ENCODE data around the gene CPNE1. TPM values are rescaled to one million over a fixed set of nuclear protein-coding genes. Genes with fewer than 3 reads are reported as not detected.

Gene CPNE1
- 145 and 170 TPM in 2 replicates for total RNA-seq

GRCh38 chr20:35664466-35665206 is at the start of gene CPNE1, which contains the start of gene RBM12:
TSS of gene CPNE1 (minus strand) at chr20:35664900. CDS start at chr20:35632923, 31,977 bp downstream.
TSS of gene RBM12 (minus strand) at chr20:35664900. CDS start at chr20:35655322, 9,578 bp downstream.

GRCh38 chr20:35699127-35699956 is 34.6 kb upstream of the CPNE1 start, which contains the start of the genes NFS1 and ROMO1:
TSS of gene NFS1 (minus strand) at chr20:35699352. CDS start at chr20:35699288, 64 bp downstream.
TSS of gene ROMO1 (plus strand) at chr20:35699405. CDS start at chr20:35699633, 228 bp downstream.

GRCh38 chr20:35615667-35616464 is 48.8 kb downstream of the CPNE1 start, which contains the start of gene SPAG4:
TSS of gene SPAG4 (plus strand) at chr20:35615829. CDS start at chr20:35616004, 175 bp downstream.

Other genes with a start within 250 kb of the CPNE1 start
- gene GDF5, start 226.7 kb downstream of the CPNE1 start, total RNA-seq = 1.9 and 24.2 TPM in 2 replicates
- 32.4 and 35.2 TPM in 2 replicates for gene CEP250, start 209.3 kb downstream of the CPNE1 start, total RNA-seq
- not detected in 2 replicates for gene C20orf173, start 135.2 kb downstream of the CPNE1 start, total RNA-seq
- gene ERGIC3, start 122.8 kb downstream of the CPNE1 start, total RNA-seq = 336 and 765 TPM in 2 replicates
- gene SPAG4, start 49.1 kb downstream of the CPNE1 start, total RNA-seq = 17.1 and 36.1 TPM in 2 replicates
- 29.9 and 33.2 TPM in 2 replicates for gene RBM12, start within 50 bp of the CPNE1 start, total RNA-seq
- gene NFS1, start 34.5 kb upstream of the CPNE1 start, total RNA-seq = 26.5 and 28.0 TPM in 2 replicates
- 182 and 251 TPM in 2 replicates for gene ROMO1, start 34.5 kb upstream of the CPNE1 start, total RNA-seq
- gene RBM39, start 77.4 kb upstream of the CPNE1 start, total RNA-seq = 260 and 357 TPM in 2 replicates
- 28.6 and 29.3 TPM in 2 replicates for gene PHF20, start 107.1 kb upstream of the CPNE1 start, total RNA-seq

Measured in regular cardiac myocyte (primary cell).